H54 (cell line): ENCODE measurements around the gene CNTROB.

Source experiments
- DNase-seq: peaks from one replicate; pipeline ENCODE4 v3.0.0; 2011; ENCODE audit warnings: low spot score, mixed read lengths; ENCODE audit not compliant: insufficient read length
- FAIRE-seq: peaks from 3 replicates; lab custom pipeline; 2011; peaks lifted over from hg19 to GRCh38; lab: Jason Lieb, UNC
- POLR2A ChIP-seq: IDR thresholded peaks from 2 replicates; pipeline ENCODE4 v1.6.1; 2011; ENCODE audit warnings: low read depth, mild to moderate bottlenecking, low read length

Gene CNTROB

DNA sequence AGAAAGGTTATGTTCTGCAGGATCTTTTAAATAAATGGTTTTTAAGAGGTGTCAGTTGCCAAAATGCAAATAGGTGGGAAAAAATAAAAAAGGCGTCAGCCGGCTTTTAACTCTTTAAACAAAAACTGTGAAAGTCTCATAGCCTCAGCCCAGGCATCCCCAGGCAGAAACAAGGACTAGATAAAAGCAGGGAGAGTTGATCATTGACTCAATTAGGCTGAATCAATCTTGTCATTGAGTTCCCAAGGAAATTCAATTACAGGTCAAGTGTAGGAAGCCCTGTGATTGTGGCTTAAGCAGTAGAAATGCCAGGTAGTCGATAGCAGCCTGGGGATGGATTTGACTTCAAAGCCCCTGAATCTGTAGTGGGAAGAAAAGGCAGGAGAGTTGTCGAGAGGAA lies 39.6 kb downstream of the CNTROB start:
- no peak for DNase-seq
- TF ChIP-seq POLR2A: no peak
- FAIRE-seq: no peak

DNA sequence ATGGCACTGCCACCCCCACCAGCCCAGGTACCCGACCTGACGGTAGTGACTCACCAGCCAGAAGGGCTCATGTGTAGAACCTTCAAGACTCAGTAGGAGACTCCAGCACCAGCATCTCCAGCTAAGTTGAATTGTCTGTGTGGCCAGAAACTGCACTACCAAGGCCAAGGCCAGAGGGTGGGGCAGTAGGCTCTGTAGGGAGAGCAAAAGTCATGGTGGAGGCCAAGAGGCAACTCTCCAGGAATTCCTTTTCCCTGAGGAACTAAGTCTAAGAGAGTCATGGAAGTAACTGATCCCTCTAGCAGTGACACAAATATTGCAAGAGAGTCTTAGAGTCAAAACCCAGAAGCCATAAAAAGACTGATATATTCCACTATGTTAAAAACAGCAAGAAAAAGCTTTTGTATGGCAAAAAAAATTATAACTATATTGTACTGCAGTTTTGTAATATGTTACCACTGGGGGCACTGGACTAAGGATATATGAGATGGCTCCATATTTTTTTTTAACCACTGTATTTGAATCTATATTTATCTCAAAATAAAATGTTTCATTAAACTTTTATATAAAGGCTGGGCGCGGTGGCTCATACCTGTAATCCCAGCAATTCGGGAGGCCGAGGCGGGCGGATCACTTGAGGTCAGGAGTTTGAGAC lies 40.3 kb downstream of the CNTROB start:
- DNase-seq (no peak), FAIRE-seq (no peak)
- TF ChIP-seq POLR2A: no peak

DNA sequence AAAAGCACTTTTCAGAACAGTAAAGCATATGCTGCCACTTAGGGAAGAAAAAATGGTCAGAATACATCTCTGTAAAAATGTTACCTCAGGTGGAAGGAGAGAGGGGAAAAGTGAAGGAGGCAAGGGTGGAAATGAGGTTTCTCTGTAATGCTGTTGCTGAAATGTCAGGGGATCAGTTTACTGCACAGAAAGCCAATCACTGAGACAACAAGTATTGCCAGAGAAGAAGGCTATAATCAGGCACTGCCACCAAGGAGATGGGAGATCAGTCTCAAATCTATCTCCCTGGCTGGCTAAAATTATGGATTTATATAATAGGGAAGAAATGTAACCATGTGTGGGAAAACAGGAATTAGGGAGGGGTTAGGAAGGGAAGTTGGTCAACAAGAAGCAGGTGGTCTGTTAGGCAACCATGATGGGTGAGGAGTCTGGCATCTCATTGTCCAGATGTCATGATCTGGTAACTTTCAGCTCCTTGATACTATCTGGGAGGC lies 42.7 kb downstream of the CNTROB start:
- FAIRE-seq: no peak
- no peak for TF ChIP-seq POLR2A
- no peak for DNase-seq

DNA sequence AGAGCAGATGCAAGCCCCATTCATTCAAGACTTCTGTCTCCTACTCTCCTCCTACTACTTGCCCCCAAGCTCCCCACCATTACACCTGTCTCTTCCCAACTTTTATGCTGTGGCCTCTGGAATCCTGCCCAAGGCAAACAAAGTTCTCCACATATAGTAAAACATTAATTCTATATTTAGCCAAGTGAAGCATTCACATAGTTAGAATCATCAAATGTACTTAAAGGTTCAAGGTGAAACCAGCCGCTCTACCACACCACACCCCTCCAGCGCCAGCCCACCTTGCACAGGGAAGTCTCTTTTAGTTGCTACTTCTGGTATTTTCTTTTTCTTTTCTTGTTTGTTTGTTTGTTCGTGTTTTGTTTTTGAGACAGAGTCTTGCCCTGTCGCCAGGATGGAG lies 45.0 kb downstream of the CNTROB start:
- no peak for DNase-seq
- no peak for TF ChIP-seq POLR2A
- no peak for FAIRE-seq

DNA sequence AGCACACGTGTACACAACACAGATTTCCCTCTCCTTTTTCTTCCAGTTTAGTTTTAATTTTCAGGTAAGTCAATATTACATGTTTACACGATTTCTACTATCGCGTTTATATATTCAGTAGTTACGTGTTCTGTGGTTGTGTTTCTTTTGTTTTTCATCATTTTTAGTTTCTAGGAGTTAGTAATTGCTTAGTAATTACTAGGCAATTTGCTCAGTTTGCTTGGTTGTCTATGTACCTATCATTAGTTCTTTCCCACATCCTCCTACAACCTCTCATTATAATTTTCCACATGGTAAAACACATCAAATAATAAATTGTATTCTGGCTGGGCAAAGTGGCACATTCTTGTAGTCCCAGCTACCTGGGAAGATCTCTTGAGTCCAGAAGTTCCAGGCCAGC lies 45.8 kb downstream of the CNTROB start:
- TF ChIP-seq POLR2A: no peak
- FAIRE-seq (no peak), DNase-seq (no peak)

DNA sequence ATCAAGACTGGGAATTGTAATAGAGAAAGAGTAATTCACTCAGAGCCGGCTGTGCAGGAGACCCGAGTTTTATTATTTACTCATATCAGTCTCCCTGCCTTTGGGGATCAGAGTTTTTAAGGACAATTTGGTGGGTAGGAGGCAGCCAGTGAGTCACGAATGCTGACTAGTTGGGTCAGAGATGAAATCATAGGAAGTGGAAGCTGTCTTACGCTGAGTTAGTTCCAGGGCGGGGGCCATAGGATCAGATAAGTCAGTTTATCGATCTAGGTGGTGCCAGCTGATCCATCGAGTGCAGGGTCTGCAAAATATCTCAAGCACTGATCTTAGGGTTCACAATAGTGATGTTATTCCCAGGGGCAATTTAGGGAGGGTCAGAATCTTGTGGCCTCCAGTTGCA lies 50.2 kb downstream of the CNTROB start:
- no peak for TF ChIP-seq POLR2A
- FAIRE-seq: peak; percentile 45
- no peak for DNase-seq

DNA sequence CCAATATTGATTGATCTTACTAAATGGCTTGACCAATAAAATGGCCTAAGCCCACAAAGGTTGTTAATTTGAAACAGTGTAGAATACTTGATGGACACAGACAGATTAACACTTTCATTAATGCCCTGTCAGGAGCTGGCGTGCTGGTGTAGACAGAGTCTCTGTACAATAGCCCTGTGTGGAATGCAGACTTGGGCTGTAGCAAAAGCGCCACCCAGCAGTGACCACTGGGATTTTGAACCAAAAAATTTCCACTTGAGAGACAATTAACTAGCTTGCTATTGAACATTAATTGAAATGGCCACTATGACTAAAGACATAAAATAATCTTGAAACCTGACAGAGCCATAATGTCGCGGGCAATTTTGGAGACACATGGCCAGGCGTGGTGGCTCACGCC lies 50.7 kb downstream of the CNTROB start:
- no peak for DNase-seq
- TF ChIP-seq POLR2A: no peak
- peak; percentile 62 for FAIRE-seq

DNA sequence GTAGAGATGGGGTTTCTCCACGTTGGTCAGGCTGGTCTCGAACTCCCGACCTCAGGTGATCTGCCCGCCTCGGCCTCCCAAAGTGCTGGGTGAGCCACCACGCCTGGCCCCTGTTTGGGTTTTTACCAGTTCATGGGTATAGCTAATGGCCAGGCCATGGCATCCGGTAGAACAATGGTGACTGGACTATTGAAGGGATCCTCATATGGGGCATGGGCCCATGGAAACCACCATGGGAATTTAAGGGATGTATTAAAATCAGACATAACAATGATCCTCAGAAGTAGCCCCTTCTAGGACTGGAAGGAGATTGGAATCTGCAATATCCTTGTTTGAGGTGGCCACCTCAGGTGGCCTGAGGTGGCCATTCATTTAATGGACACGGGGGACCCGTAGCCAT lies 52.9 kb downstream of the CNTROB start:
- no peak for TF ChIP-seq POLR2A
- DNase-seq (no peak), FAIRE-seq (no peak)

DNA sequence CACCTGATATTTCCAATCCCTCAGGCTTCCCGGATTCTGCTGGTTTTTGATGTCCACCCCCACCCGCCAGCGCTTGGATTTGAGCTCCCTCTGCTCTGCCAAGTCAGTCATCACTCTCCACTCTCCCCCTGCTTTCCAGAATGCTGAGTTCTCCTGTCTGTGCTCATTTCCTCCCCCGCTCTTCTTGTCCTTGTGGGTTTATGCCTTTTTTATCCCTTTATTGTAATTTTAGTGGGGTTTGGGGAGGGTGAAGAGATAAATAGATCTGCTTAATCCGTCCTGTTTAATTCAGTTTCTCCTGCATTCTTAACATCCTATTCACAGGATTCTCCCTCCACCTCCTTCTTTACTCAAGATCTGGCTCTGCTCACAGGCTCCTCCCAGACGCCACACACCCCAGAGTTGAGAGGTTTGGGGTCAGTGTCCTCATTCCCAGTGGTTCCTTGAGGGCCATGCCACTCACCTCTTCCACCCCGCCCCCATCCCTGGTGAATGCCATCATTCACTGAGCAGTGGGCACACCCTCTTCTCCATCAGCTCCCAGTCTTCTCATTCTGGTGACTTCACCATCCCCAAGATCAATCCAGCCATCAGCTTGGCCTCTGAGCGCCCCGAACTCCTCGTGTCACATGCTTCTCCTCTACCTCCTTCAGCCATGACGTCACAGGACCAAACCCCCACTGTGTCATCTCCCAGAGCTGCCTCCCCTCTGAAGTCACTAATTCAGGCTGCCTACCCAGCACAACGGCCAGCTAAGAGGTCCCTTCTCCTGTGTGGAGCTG lies 55.3 kb downstream of the CNTROB start:
- no peak for DNase-seq
- no peak for TF ChIP-seq POLR2A
- no peak for FAIRE-seq

DNA sequence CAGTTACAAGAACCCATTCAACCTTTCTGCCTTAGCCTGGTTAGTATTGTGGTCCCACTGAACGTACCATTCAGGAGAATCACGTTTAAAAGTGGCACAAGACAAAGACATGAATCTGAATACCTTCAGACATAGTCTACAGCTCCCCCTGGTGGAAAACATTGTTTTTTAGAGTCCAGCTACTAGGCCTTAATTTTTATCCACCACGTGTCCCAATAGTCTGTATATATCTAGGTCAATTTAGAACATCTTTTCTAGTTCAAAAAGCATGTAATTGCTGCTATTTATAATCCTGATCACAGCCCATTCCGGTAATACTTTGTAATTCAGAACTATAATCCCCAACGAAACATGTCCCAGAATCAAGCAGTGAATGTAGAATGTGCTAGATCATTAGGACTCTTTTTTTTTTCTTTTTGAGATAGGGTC lies 56.8 kb downstream of the CNTROB start:
- TF ChIP-seq POLR2A: no peak
- FAIRE-seq: no peak

DNA sequence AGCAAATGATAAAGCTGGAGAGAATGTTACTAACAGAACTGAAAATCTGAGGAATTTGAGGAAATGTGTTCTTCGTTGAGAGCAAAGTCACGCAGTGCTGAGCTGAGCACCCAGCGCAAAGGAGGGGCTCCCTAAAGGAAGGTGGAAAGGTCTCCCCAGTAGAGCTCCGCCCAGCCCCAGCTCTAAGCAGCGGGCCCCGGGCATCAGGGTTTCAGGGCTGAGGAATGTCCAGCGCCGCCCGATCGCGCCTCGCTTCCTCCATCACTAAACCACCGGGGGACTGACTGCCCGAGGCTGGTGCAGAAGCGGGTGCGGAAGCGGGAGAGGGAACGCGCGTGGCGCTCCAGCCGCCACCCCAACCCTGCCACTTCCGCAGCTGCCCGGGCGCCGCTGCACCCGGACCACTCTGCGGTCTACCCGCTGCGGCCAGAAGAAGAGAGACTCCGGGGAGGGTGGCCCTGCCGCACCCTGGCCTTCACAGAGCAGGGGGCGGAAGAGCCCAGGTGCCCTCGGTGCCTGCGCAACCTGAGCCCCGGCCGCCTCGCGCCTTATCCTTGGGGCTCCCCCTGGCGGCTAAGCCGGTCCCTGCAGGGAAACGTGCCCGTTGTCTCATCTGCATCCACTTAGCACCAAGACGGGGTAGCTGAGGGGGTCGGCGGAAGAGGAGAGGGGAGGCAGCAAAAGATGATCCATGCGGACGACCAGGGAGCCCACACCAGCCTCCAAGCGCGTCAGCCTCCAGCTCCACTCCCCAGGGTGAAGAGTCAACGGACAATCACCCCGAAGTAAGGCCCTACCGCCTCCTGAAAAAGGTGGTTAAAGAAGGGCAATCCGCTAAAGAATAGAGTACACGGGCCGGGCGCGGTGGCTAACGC lies 58.0 kb downstream of the CNTROB start:
- DNase-seq (peak; percentile 74), FAIRE-seq (no peak)
- TF ChIP-seq POLR2A: no peak; the same call in 1 of the 2 replicates

More for the DNA sequence above, 56.8 kb downstream of the CNTROB start:
- DNase-seq: no peak

DNA sequence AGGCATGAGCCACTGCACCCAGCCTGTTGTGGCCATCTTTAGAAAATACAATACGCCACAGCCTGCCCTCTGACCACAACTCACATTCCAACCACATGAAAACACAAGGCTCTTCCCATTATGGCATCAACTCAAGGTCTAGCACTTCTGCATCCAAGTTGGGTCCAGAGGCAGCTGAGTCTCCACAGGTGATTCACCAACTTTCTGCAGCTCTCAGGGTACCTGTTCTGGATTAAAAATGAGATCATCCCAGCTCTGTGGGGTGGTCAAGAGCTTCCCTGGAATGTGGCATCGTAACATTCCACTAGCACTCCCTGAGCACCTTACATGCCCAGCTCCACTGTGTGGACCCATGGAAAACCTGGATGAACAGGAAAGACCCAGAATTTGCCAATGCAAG lies 60.5 kb downstream of the CNTROB start:
- FAIRE-seq (no peak), DNase-seq (no peak)
- no peak for TF ChIP-seq POLR2A

DNA sequence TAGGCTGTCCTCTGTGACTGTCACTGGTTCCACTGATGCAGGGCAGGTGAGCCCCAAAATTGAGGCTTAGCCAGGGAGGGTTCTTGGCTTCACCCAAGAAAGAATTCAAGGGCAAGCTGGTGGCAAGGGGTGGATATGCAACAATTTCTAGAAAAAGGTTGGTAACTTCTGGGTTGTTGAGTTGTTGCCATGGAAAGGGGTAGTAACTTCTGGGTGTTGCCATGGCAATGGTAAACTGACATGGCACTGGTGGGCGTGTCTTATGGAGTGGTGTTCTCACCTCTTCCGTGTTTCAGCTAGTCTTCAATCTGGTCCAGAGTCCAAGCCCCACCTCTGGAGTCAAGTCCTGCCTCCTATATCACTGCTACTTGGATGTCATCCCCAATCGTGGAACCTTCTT lies 60.9 kb downstream of the CNTROB start:
- no peak for DNase-seq
- TF ChIP-seq POLR2A: no peak
- FAIRE-seq: no peak

DNA sequence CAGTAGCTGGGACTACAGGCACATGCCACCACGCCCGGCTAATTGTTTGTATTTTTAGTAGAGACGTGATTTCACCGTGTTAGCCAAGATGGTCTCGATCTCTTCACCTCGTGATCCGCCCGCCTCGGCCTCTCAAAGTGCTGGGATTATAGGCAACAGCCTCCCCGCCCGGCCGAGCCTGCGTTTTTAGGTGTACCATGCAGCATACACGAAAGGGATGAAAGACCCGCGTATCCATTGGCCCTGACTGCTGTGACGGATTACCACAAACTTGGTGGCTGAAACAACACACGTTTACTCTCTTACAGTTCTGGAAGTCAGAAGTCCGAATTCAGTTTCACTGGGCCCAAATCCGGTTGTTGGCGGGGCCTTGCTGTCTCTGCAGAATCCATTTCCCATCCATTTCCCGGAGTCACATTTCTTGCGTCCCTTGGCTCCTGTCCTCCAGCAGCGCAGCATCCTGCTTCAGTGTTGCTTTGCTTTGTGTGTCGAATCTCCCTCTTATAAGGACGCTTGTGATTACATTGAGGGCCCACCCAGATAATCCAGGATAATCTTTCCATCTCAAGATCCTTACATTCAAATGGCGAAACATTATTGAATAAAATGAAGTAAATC lies 62.1 kb downstream of the CNTROB start:
- FAIRE-seq (no peak), DNase-seq (no peak)
- no peak for TF ChIP-seq POLR2A
